ENCODE results near the gene DBT.
"Not testable (repeated sequence)": the region's sequence is repeated elsewhere in the genome, so short reads cannot be mapped to it uniquely, and the experiment has no call there.

Gene DBT

GRCh38 chr1:100249537-100250257, at the start of gene DBT:
Gene DBT (minus strand): TSS chr1:100249834. CDS start chr1:100249820, 14 bp downstream.
- DNase-seq (ENCODE audit: low read depth), result peak; percentile 96
- H3K4me3 ChIP-seq (ENCODE audit: low read depth, low read length), result peak within 1 kb of the TSS; percentile 99
- TF ChIP-seq MYC (IDR thresholded peaks at IDR 0.05; ENCODE audit: low read depth, low read length) (peak; percentile 42; the same call in 1 of the 2 replicates), POLR2A (IDR thresholded peaks at IDR 0.05; ENCODE audit: extremely low read depth, insufficient read length) (peak; percentile 95)
- TF ChIP-seq, protein P1, sequence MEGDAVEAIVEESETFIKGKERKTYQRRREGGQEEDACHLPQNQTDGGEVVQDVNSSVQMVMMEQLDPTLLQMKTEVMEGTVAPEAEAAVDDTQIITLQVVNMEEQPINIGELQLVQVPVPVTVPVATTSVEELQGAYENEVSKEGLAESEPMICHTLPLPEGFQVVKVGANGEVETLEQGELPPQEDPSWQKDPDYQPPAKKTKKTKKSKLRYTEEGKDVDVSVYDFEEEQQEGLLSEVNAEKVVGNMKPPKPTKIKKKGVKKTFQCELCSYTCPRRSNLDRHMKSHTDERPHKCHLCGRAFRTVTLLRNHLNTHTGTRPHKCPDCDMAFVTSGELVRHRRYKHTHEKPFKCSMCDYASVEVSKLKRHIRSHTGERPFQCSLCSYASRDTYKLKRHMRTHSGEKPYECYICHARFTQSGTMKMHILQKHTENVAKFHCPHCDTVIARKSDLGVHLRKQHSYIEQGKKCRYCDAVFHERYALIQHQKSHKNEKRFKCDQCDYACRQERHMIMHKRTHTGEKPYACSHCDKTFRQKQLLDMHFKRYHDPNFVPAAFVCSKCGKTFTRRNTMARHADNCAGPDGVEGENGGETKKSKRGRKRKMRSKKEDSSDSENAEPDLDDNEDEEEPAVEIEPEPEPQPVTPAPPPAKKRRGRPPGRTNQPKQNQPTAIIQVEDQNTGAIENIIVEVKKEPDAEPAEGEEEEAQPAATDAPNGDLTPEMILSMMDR (IDR thresholded peaks at IDR 0.05; ENCODE audit: low read depth, low read length), result no peak
- TF ChIP-seq, protein P2, sequence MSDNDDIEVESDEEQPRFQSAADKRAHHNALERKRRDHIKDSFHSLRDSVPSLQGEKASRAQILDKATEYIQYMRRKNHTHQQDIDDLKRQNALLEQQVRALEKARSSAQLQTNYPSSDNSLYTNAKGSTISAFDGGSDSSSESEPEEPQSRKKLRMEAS (IDR thresholded peaks at IDR 0.05; ENCODE audit: low read depth, low read length), result no peak; the same call in 1 of the 2 replicates

- no peak for DNase-seq (ENCODE audit: low read depth)
- H3K4me3 ChIP-seq (ENCODE audit: low read depth, low read length), result no peak overlapping the region
- TF ChIP-seq MYC (IDR thresholded peaks at IDR 0.05; ENCODE audit: low read depth, low read length), result no peak
- TF ChIP-seq POLR2A (IDR thresholded peaks at IDR 0.05; ENCODE audit: extremely low read depth, insufficient read length), result no peak
- TF ChIP-seq, protein P1 (IDR thresholded peaks at IDR 0.05; ENCODE audit: low read depth, low read length), result no peak
- TF ChIP-seq, protein P2 (IDR thresholded peaks at IDR 0.05; ENCODE audit: low read depth, low read length), result no peak
Observed at GRCh38 chr1:100298512-100298911, 48.9 kb upstream of the DBT start.

DNA sequence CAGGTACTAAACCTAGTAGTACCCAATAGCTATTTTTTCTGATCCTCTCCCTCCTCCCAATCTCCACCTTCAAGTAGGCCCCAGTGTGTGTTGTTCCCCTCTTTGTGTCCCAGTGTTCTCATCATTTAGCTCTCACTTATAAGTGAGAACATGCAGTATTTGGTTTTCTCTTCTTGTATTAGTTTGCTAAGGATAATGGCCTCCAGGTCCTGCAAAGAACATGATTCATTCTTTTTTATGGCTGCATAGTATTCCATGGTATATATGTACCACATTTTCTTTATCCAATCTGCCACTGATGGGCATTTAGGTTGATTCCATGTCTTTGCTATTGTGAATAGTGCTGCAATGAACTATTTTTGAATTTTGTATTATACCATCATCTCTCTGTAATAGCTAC, 47.4 kb upstream of the DBT start:
- not testable (repeated sequence) for DNase-seq (ENCODE audit: low read depth); H3K4me3 ChIP-seq (ENCODE audit: low read depth, low read length)

DNA sequence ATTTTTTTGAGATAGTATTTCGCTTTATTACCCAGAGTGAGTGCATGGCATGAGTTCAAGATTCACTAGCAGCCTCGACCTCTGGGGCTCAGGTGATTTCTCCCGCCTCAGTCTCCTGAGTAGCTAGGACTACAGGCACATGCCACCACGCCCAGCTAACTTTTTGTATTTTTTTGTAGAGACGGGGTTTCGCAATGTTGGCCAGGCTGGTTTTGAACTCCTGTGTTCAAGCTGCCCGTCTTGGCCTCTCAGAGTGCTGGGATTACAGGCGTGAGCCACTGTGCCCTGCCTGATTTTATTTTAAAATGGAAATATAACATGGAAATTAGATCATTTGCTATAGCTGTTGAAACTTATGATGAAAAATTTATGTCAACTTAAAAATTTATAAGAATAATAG, 46.5 kb upstream of the DBT start:
- DNase-seq (ENCODE audit: low read depth), result no peak
- TF ChIP-seq, protein P1 (IDR thresholded peaks at IDR 0.05; ENCODE audit: low read depth, low read length), result no peak
- no peak overlapping the region for H3K4me3 ChIP-seq (ENCODE audit: low read depth, low read length)

DNA sequence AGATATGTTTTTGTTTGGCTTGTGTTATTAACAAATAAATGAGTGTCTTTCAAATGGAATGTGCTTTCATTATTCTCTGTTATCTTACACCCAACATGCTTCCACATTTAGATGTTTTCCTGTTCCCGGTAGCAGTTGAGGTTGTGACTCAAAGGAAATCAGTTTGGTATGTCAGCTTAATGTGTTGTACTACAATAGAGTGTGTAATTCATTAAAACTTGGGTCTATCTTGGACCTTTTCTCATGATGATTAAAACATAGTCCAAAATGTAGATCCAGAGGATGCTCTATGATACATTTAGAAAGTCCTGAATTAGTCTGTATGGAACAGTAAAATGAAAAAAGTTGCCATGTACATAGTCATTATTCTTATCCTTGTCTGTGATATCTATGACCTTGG, 43.1 kb upstream of the DBT start:
- H3K4me3 ChIP-seq (ENCODE audit: low read depth, low read length), result no peak overlapping the region
- TF ChIP-seq, protein P2 (IDR thresholded peaks at IDR 0.05; ENCODE audit: low read depth, low read length), result no peak
- TF ChIP-seq MYC (IDR thresholded peaks at IDR 0.05; ENCODE audit: low read depth, low read length), result no peak
- TF ChIP-seq, protein P1 (IDR thresholded peaks at IDR 0.05; ENCODE audit: low read depth, low read length), result no peak
- no peak for TF ChIP-seq POLR2A (IDR thresholded peaks at IDR 0.05; ENCODE audit: extremely low read depth, insufficient read length)
- no peak for DNase-seq (ENCODE audit: low read depth)

DNA sequence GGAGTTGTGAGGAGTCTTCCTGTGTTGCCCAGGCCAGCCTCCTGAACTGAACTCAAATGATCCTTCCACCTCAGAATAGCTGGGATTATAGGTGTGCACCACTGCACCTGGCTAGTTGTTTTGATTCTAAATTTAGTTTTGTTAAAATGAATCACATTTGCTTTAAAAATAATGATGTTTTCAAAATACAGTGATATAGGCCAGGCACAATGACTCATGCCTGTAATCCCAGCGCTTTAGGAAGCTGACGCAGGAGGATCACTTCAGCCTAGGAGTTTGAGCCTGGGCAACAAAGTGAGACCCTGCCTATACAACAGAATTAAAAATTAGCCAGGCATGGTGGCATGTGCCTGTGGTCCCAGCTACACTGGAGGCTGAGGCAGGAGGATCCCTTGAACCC, 40.7 kb upstream of the DBT start:
- TF ChIP-seq POLR2A (IDR thresholded peaks at IDR 0.05; ENCODE audit: extremely low read depth, insufficient read length), result no peak
- no peak for TF ChIP-seq MYC (IDR thresholded peaks at IDR 0.05; ENCODE audit: low read depth, low read length)
- TF ChIP-seq, protein P2 (IDR thresholded peaks at IDR 0.05; ENCODE audit: low read depth, low read length), result no peak
- TF ChIP-seq, protein P1 (IDR thresholded peaks at IDR 0.05; ENCODE audit: low read depth, low read length), result no peak
- no peak for DNase-seq (ENCODE audit: low read depth)
- no peak overlapping the region for H3K4me3 ChIP-seq (ENCODE audit: low read depth, low read length)

Data from NB4 (cell line).